ENCODE measurements around the gene PDE6H. TPM values are rescaled to one million over a fixed set of nuclear protein-coding genes. Genes with fewer than 3 reads are reported as not detected.

PDE6H gene
- total RNA-seq, 1 experiment from 2014 or later: not detected

GRCh38 chr12:14937689-14938088 lies 35.2 kb upstream of the PDE6H start:
- Histone ChIP-seq H3K4me3 (no peak overlapping the region), H4K20me1 (ENCODE audit: insufficient read depth) (no peaks in the 10 kb centered on the region), H3K27ac (no peak overlapping the region), H3K79me2 (ENCODE audit: low read depth) (no peaks in the 10 kb centered on the region), H3K36me3 (ENCODE audit: low read depth) (peaks cover 29% of the 10 kb centered on the region), H3F3A (ENCODE audit: insufficient read depth, low read depth) (peaks cover 17% of the 10 kb centered on the region), H3K9me3 (ENCODE audit: insufficient read depth, low read depth) (peaks cover 9% of the 10 kb centered on the region), H3K4me1 (replicated peaks; ENCODE audit: insufficient read depth) (peaks cover 32% of the 10 kb centered on the region), H3K4me2 (no peak overlapping the region), H3K27me3 (ENCODE audit: insufficient read depth, low read depth) (no peaks in the 10 kb centered on the region), H3K9me2 (ENCODE audit: insufficient read depth) (no peaks in the 10 kb centered on the region), H2AFZ (no peak overlapping the region)
- ChIA-PET POLR2A (ENCODE audit: unreplicated experiment) (no interaction called here), CTCF (no interaction called here)
- intact Hi-C loops (cut with micrococcal nuclease; ENCODE audit: unreplicated experiment): no loop called here
- no peak for DNase-seq
- TF ChIP-seq, protein P1, sequence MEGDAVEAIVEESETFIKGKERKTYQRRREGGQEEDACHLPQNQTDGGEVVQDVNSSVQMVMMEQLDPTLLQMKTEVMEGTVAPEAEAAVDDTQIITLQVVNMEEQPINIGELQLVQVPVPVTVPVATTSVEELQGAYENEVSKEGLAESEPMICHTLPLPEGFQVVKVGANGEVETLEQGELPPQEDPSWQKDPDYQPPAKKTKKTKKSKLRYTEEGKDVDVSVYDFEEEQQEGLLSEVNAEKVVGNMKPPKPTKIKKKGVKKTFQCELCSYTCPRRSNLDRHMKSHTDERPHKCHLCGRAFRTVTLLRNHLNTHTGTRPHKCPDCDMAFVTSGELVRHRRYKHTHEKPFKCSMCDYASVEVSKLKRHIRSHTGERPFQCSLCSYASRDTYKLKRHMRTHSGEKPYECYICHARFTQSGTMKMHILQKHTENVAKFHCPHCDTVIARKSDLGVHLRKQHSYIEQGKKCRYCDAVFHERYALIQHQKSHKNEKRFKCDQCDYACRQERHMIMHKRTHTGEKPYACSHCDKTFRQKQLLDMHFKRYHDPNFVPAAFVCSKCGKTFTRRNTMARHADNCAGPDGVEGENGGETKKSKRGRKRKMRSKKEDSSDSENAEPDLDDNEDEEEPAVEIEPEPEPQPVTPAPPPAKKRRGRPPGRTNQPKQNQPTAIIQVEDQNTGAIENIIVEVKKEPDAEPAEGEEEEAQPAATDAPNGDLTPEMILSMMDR (conservative IDR thresholded peaks at IDR 0.05): no peak; the same call in 1 of the 2 replicates
- TF ChIP-seq EZH2 (IDR thresholded peaks at IDR 0.05; ENCODE audit: low read depth): no peak
- no TSS peak for BruUV-seq (replicated peaks)

GRCh38 chr12:14938301-14938700 lies 34.5 kb upstream of the PDE6H start, which contains the start of gene ERP27:
TSS of gene ERP27 (minus strand) at chr12:14938537. CDS start at chr12:14938508, 29 bp downstream.
- H3K36me3 ChIP-seq (ENCODE audit: low read depth): peaks cover 24% of the 10 kb centered on the region; the same call in 1 of the 2 replicates
- TF ChIP-seq EZH2 (IDR thresholded peaks at IDR 0.05; ENCODE audit: low read depth): no peak
- TF ChIP-seq, protein P1 (conservative IDR thresholded peaks at IDR 0.05): no peak
- H2AFZ ChIP-seq: no peak within 1 kb of the TSS
- peaks cover 13% of the 10 kb centered on the region; the same call in 1 of the 2 replicates for H3F3A ChIP-seq (ENCODE audit: insufficient read depth, low read depth)
- CTCF ChIA-PET: no interaction called here
- no peaks in the 10 kb centered on the region for H4K20me1 ChIP-seq (ENCODE audit: insufficient read depth)
- no peaks in the 10 kb centered on the region for H3K79me2 ChIP-seq (ENCODE audit: low read depth)
- POLR2A ChIA-PET (ENCODE audit: unreplicated experiment): interaction anchor here (0.6 kb wide), 1 partner anchor 163 kb away, joined by 5 read pairs; no protein-coding TSS in a partner anchor
- H3K4me1 ChIP-seq (replicated peaks; ENCODE audit: insufficient read depth): peaks cover 26% of the 10 kb centered on the region
- no peak within 1 kb of the TSS for H3K4me3 ChIP-seq
- H3K9me3 ChIP-seq (ENCODE audit: insufficient read depth, low read depth): peaks cover 9% of the 10 kb centered on the region
- no peak for DNase-seq
- BruUV-seq (replicated peaks): no TSS peak
- no peak within 1 kb of the TSS for H3K4me2 ChIP-seq
- no peaks in the 10 kb centered on the region for H3K9me2 ChIP-seq (ENCODE audit: insufficient read depth)
- intact Hi-C loops (cut with micrococcal nuclease; ENCODE audit: unreplicated experiment): no loop called here
- H3K27ac ChIP-seq: no peak within 1 kb of the TSS
- no peaks in the 10 kb centered on the region for H3K27me3 ChIP-seq (ENCODE audit: insufficient read depth, low read depth)

- CTCF ChIA-PET: no interaction called here
- intact Hi-C loops (cut with micrococcal nuclease; ENCODE audit: unreplicated experiment): no loop called here
- Histone ChIP-seq H3K4me2 (no peak overlapping the region), H3K36me3 (ENCODE audit: low read depth) (peaks cover 26% of the 10 kb centered on the region; the same call in 1 of the 2 replicates), H4K20me1 (ENCODE audit: insufficient read depth) (no peaks in the 10 kb centered on the region), H3K4me1 (replicated peaks; ENCODE audit: insufficient read depth) (no peaks in the 10 kb centered on the region), H2AFZ (no peak overlapping the region), H3K27me3 (ENCODE audit: insufficient read depth, low read depth) (no peaks in the 10 kb centered on the region), H3K27ac (no peak overlapping the region), H3K4me3 (no peak overlapping the region), H3K9me3 (ENCODE audit: insufficient read depth, low read depth) (no peaks in the 10 kb centered on the region), H3K79me2 (ENCODE audit: low read depth) (no peaks in the 10 kb centered on the region), H3K9me2 (ENCODE audit: insufficient read depth) (no peaks in the 10 kb centered on the region), H3F3A (ENCODE audit: insufficient read depth, low read depth) (no peaks in the 10 kb centered on the region)
- POLR2A ChIA-PET (ENCODE audit: unreplicated experiment): no interaction called here
- DNase-seq: no peak
- no TSS peak for BruUV-seq (replicated peaks)
- TF ChIP-seq, protein P1 (conservative IDR thresholded peaks at IDR 0.05): no peak
- TF ChIP-seq EZH2 (IDR thresholded peaks at IDR 0.05; ENCODE audit: low read depth): no peak
Observed at GRCh38 chr12:14941369-14941768, 31.5 kb upstream of the PDE6H start.
